AG09319 (cell line): Measurements from ENCODE around the gene COG1.

Experiments used
- DNase-seq: peaks from one replicate; pipeline ENCODE4 v3.0.0-alpha.2; 2010; ENCODE audit warnings: low read depth; ENCODE audit errors: extremely low read depth
- TF ChIP-seq, protein P1 (sequence below): IDR thresholded peaks from 2 replicates; pipeline ENCODE4 v1.5.1; 2011; ENCODE audit warnings: low read depth, mild to moderate bottlenecking, inconsistent platforms, low read length, moderate library complexity

The COG1 gene

DNA sequence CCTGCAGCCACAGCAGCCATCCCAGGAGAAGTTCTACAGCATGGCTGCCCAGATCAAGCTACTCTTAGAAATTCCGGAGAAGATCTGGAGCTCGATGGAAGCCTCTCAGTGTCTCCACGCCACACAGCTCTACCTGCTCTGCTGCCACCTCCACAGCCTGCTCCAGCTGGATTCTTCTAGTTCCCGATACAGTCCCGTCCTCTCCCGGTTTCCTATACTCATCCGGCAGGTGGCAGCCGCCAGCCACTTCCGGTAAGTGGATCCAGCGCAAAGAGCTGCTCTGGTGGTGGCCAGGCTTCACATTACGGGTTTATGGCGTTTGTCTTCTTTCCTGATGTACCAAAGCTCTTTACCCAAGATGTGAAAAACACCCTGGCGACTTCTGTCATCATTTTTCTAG is 3.6 kb downstream of the COG1 start:
- TF ChIP-seq, protein P1, sequence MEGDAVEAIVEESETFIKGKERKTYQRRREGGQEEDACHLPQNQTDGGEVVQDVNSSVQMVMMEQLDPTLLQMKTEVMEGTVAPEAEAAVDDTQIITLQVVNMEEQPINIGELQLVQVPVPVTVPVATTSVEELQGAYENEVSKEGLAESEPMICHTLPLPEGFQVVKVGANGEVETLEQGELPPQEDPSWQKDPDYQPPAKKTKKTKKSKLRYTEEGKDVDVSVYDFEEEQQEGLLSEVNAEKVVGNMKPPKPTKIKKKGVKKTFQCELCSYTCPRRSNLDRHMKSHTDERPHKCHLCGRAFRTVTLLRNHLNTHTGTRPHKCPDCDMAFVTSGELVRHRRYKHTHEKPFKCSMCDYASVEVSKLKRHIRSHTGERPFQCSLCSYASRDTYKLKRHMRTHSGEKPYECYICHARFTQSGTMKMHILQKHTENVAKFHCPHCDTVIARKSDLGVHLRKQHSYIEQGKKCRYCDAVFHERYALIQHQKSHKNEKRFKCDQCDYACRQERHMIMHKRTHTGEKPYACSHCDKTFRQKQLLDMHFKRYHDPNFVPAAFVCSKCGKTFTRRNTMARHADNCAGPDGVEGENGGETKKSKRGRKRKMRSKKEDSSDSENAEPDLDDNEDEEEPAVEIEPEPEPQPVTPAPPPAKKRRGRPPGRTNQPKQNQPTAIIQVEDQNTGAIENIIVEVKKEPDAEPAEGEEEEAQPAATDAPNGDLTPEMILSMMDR: peak; percentile 47
- DNase-seq: no peak

GRCh38 chr17:73197161-73197560 is 4.3 kb downstream of the COG1 start:
- TF ChIP-seq, protein P1: no peak
- DNase-seq: no peak

- TF ChIP-seq, protein P1: no peak
- no peak for DNase-seq
Measured at GRCh38 chr17:73198201-73198929, 5.5 kb downstream of the COG1 start.

GRCh38 chr17:73198930-73199260 is 6.0 kb downstream of the COG1 start:
- TF ChIP-seq, protein P1: no peak
- DNase-seq: no peak

DNA sequence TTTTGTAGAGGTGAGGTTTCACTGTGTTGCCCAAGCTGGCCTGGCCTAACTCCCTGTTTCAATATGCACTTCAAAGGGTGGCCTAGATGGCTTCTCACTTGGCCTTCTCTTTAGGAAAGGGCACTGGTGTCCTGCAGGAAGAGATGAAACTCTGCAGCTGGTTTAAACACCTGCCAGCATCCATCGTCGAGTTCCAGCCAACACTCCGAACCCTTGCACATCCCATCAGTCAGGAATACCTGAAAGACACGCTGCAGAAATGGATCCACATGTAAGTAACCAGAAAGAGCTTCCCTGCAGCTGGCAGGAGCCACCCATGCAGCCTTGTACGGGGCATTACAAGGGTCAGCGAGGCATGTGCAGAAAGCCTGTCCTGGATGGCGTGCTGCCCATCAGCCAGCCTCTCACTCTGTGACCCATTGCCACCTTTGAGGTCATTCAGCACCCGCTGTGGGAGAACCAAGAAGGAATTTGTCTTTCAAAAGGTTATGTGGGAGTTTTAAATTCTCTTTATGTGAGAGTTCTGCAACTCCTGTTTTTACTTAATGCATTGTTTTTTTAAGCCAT is 7.0 kb downstream of the COG1 start:
- DNase-seq: no peak
- TF ChIP-seq, protein P1: no peak

DNA sequence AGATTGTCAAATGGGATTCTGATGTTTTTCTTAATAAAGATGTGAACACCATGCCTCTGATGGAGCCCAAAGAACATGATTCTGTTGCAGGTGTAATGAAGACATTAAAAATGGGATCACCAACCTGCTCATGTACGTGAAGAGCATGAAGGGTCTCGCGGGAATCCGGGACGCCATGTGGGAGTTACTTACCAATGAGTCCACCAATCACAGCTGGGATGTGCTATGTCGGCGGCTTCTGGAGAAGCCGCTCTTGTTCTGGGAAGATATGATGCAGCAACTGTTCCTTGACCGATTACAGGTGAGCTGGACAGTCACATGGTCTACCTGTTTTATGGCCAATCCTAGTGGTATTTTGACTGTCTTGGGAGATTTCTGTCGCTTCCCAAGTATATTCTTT is 7.6 kb downstream of the COG1 start:
- TF ChIP-seq, protein P1: no peak
- no peak for DNase-seq

- TF ChIP-seq, protein P1: no peak
- no peak for DNase-seq
Measured at GRCh38 chr17:73201215-73202069, 8.6 kb downstream of the COG1 start.
